GM18511 (cell line): ENCODE data around the gene HSP90B1.

Source experiments
- ATAC-seq: cut with Tn5 transposase; IDR thresholded peaks from one replicate; pipeline ENCODE4 v1.9.1; 2021; ENCODE audit warnings: mild to moderate bottlenecking, moderate library complexity; ENCODE audit not compliant: unreplicated experiment

The HSP90B1 gene

GRCh38 chr12:103929046-103929783 is 995 bp upstream of the HSP90B1 start:
- ATAC-seq = peak; percentile 31

DNA sequence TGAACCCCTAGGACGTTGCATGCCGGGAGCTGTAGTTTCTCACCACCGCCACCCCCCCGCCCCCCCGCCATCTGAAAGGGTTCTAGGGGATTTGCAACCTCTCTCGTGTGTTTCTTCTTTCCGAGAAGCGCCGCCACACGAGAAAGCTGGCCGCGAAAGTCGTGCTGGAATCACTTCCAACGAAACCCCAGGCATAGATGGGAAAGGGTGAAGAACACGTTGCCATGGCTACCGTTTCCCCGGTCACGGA is 501 bp upstream of the HSP90B1 start:
- no peak for ATAC-seq

GRCh38 chr12:103930787-103931735 is 851 bp downstream of the HSP90B1 start:
- ATAC-seq = no peak

DNA sequence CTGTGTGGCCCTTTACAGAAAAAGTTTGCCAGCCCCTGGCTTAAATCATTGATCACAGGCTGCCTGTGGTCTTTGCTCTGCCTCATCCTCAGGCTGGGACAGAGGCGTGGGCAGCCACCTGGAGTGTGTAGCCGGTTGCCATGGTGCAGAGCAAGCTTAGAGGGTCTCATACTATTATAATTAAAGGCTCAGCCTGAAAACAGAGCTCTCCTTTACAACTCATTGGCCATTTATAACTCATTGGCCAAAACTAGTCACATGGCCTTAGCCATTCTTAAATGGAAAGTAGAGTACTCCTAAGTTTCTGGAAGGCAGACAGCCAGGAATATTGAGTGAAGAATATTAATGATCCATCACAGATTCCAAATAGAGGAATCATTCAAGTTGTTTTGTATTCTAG is 3.0 kb downstream of the HSP90B1 start:
- ATAC-seq = no peak

- ATAC-seq = no peak
Observed at GRCh38 chr12:103936679-103937078, 6.5 kb downstream of the HSP90B1 start.

DNA sequence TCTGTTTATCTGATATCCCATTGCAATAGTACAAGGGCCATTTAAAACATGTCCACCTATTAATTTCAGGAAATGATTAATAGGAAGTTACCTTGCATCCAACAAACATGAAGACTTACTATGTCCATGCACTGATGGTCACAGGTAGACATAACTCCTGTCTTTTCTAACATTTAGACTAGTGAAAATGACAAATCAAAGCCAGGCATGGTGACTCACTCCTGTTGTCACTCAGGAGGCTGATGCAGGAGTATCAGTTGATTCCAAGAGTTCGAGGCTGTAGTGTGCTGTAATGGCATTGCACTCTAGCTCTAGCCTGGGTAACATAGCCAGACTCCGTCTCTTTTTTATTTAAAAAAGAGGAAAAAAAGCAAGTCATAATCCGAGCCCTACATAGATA is 14.8 kb downstream of the HSP90B1 start:
- no peak for ATAC-seq

DNA sequence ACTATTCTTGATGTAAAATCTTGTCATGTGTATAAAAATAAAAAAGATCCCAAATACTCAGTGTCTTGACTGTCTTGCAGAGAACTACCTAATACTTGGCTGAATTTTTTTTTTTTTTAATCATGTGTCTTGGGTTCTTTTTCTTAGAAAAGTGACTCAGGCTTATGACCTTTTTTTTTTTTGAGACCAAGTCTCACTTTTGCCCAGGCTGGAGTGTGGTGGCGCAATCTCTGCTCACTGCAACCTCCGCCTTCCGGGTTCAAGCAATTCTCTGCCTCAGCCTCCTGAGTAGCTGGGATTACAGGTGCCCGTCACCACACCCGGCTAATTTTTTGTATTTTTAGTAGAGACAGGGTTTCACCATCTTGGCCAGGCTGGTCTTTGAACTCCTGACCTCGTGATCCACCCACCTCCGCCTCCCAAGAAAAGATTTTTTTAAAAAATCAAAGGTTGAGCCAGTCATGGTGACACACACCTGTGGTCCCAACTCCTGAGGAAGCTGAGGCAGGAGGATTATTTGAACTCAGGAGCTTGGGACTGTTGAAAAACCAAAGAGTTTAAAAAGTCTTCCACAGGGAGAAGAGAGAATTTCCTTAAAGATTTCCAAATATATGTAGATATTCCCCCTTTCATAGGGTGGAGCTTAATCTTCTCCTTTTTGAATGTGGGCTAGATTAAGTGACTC is 17.8 kb downstream of the HSP90B1 start:
- ATAC-seq = no peak

DNA sequence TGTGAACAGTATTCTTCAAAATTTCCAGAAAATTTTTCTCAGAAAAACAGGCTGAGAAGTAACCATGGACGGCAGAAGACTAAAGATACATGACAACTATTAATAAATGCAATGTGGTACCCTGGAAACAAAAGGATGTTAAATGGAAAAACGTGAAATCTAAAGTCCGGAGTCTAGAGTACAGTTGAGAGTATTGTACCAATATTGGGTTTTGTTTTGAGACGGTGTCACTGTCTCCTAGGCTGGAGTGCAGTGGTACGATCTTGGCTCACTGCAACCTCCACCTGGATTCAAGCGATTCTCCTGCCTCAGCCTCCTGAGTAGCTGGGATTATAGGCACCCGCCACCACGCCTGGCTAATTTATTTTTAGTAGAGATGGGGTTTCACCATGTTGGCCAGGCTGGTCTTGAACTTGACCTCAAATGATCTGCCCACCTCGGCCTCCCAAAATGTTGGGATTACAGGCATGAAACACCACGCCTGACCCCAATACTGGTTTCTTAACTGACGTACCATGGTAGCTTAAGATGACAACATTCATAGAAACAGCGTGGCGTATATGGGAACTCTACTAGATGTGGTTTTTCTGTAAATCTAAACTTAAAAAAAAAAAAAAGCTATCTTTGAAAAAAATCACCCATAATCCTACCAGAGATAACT is 18.7 kb downstream of the HSP90B1 start:
- no peak for ATAC-seq

DNA sequence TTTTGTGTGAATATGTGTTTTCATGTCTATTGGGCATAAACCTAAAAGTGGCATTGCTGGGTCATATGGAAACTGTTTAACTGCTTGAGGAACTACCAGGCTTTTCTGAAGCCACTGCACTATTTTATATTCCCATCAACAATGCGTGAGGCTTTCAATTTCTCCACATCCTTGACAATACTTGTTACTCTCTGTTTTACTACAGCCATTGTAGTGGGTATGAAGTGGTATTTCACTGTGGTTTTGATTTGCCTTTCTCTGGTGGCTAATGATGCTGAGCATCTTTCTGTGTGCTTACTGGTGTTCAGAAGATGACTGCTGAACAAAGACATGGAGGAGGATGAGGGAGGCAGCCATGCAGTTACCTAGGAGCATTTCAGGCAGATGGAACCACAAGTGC is 22.3 kb downstream of the HSP90B1 start:
- no peak for ATAC-seq

DNA sequence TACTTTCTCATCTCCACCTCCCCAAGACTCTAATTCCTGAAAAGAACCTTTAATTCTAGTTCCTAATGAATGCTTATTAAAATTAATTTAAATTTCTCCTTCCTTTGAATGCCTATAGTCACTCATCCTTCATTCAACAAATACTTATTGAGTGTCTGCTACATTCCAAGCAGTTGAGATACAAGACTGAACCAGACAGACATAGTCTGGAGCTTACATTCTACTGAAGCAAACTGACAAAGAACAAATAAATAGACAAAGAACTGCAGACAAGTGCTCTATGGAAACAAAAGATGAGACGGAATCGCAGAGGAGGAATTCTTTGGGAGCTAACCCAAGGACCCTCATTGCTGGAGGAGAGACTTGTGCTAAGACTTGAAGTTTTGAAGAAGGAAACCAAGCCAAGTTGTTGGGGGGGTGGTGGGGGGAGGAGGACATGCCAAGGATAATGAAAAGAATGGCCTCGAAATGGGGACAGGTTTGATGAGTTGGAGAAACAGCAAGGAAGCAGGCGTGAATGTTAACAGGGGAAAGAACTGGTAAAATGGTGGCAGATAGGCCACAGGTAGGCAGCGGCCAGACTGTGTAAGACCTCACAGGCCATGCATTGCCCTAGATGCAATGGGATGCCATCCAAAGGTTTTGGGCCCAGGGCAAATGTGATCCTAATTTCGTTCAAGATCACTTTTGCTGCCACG is 25.8 kb downstream of the HSP90B1 start:
- ATAC-seq = no peak

DNA sequence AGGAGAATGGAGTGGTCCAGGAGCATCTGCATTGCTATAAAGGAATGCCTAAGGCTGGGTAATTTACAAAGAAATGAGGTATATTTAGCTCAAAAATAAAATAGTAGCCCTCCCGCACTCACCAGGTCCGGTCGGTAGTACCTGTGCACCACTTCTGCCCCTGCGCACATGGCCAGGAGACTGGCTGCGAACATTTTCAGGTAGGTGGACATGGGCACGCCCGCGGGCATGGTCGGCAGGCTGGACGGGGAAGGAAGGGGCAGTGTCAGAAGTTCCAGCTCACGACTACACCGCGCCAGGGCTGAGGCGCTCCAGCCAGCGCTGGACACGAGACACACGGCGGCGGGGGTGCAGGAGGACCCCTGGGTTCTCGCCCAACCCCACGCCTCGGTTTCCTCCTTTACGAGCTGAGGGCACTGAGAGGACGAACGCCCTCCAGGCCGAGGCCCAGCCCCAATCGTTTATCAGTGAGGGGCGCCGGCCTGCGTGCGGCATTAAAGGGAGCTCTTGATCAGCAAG is 26.4 kb downstream of the HSP90B1 start:
- peak; percentile 14 for ATAC-seq

GRCh38 chr12:103957865-103958388 is 27.7 kb downstream of the HSP90B1 start:
- no peak for ATAC-seq

DNA sequence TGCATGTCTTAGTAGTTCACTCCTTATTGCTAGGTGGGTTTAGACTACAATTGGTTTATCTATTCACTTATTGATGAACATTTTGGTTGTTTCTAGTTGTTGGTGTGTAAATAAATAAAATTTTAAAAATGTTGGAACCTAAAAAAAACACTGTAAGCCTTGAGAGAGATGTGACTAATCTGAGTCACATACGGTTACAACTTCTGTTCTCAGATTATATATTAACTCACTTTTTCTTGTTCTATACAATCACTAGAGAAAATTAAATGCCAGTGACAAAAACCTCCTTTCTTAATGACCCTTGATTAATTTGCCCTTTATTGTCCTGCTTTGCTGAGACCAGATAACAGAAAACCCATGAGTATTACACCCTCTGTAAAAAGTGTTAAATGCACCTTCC is 28.4 kb downstream of the HSP90B1 start:
- ATAC-seq = no peak

DNA sequence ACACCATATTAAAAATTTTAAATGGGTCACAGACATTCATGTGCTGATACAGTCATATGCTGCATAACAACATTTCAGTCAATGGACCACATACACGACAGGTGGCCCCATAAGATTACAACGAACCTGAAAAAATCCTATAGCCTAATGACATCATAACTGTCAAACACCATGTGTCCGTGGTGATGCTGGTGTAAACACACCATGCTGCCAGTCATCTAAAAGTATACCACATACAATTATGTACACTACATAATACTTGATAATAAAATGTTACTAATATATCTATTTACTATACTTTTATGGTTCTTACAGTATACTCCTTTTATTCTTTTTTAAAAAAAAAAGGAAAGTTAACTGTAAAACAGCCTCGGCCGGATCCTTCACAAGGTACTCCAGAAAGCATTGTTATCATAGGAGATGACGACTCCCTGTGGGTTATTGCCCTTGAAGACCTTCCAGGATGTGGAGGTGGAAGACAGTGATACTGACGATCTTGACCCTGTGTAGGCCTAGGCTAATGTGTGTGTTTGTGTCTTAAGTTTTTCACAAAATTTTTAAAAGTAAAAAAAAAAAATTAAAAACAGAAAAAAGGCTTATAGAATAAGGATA is 30.5 kb downstream of the HSP90B1 start:
- ATAC-seq = no peak

- ATAC-seq = no peak
Observed at GRCh38 chr12:103962493-103962892, 32.3 kb downstream of the HSP90B1 start.

DNA sequence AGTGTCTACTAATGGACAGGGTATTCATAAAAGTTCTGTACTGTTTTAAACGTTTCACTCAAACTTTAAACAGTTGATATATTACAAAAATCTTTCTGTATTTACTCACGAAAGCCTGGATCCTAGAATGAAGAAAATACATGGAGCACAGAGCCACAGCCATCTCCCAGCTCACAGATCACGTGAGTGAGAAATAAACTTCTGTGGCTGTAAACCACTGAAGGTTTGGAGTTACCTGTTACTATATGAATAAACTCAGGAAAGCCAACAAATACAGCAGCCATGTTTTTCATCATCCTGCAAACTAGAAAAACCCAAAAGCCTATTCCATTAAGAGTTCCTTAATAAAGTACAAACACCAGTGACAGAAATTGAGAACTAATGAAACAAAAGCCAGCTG is 34.6 kb downstream of the HSP90B1 start:
- ATAC-seq = no peak

- ATAC-seq = no peak
Observed at GRCh38 chr12:103965255-103965589, 35.0 kb downstream of the HSP90B1 start.

DNA sequence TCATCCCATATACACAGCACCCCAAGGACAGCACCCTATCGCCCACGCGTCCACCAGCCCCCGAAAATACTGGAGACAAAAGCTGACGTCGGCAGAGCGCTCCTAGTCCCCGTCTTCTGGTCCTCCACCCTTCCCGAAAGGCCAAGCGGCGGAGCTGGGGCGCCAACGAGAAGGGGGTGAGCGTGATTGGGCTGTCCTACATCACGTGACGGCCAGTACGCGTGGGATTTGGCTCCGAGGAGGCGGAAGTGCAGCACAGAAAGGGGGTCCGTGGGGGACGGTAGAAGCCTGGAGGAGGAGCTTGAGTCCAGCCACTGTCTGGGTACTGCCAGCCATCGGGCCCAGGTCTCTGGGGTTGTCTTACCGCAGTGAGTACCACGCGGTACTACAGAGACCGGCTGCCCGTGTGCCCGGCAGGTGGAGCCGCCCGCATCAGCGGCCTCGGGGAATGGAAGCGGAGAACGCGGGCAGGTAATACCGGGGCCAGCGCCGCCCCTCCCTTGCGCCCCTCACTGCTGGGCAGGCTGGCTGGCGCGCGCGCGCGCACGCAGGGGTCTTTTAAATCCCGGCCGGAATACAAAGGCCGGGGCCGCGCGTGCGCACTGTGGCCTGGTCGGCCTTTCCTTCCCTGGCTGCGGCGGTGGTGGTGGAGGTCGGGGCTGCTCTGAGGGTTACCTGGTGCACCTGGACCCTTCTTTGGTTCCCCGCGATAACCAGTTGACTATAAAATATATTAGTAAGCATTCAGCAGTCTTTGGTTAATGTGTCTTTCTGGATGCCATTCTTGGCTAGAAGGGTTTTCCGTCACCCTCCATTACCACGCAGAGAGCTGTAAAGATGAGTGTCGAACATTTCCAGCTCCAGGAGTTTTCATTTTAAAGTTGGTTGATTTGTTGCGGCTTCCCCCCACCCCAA is 35.6 kb downstream of the HSP90B1 start, which contains the start of gene TDG:
TSS of gene TDG (plus strand) at position 283 of the 915 bp plus-strand sequence. CDS start at position 449, 166 bp downstream.
- ATAC-seq = peak; percentile 95

- no peak for ATAC-seq
Observed at GRCh38 chr12:103966736-103967135, 36.5 kb downstream of the HSP90B1 start.
